Measurements from ENCODE around the gene TMEM170A. TPM values are rescaled to one million over a fixed set of nuclear protein-coding genes. Genes with fewer than 3 reads are reported as not detected.

Gene TMEM170A
- total RNA-seq, 1 experiment from 2014 or later: 45.6 TPM

GRCh38 chr16:75477680-75478473, 13.4 kb upstream of the TMEM170A start:
- TF ChIP-seq SMAD4 (CRISPR knock-in tag; IDR thresholded peaks at IDR 0.05) (no peak), JAZF1 (CRISPR knock-in tag; IDR thresholded peaks at IDR 0.05) (no peak), ZNF671 (CRISPR knock-in tag; IDR thresholded peaks at IDR 0.05) (no peak), ETV6 (CRISPR knock-in tag; IDR thresholded peaks at IDR 0.05) (no peak), CBFB (CRISPR knock-in tag; IDR thresholded peaks at IDR 0.05; ENCODE audit: low read depth) (no peak), JUN (CRISPR knock-in tag; IDR thresholded peaks at IDR 0.05) (no peak), GABPB1 (CRISPR knock-in tag; IDR thresholded peaks at IDR 0.05) (no peak), GTF2I (CRISPR knock-in tag; conservative IDR thresholded peaks at IDR 0.05) (no peak), EMX1 (CRISPR knock-in tag; IDR thresholded peaks at IDR 0.05) (no peak)
- TF ChIP-seq, protein P1, sequence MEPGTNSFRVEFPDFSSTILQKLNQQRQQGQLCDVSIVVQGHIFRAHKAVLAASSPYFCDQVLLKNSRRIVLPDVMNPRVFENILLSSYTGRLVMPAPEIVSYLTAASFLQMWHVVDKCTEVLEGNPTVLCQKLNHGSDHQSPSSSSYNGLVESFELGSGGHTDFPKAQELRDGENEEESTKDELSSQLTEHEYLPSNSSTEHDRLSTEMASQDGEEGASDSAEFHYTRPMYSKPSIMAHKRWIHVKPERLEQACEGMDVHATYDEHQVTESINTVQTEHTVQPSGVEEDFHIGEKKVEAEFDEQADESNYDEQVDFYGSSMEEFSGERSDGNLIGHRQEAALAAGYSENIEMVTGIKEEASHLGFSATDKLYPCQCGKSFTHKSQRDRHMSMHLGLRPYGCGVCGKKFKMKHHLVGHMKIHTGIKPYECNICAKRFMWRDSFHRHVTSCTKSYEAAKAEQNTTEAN (CRISPR knock-in tag; IDR thresholded peaks at IDR 0.05): no peak
- TF ChIP-seq, protein P2, sequence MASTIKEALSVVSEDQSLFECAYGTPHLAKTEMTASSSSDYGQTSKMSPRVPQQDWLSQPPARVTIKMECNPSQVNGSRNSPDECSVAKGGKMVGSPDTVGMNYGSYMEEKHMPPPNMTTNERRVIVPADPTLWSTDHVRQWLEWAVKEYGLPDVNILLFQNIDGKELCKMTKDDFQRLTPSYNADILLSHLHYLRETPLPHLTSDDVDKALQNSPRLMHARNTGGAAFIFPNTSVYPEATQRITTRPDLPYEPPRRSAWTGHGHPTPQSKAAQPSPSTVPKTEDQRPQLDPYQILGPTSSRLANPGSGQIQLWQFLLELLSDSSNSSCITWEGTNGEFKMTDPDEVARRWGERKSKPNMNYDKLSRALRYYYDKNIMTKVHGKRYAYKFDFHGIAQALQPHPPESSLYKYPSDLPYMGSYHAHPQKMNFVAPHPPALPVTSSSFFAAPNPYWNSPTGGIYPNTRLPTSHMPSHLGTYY (CRISPR knock-in tag; IDR thresholded peaks at IDR 0.05): no peak
- TF ChIP-seq, protein P3, sequence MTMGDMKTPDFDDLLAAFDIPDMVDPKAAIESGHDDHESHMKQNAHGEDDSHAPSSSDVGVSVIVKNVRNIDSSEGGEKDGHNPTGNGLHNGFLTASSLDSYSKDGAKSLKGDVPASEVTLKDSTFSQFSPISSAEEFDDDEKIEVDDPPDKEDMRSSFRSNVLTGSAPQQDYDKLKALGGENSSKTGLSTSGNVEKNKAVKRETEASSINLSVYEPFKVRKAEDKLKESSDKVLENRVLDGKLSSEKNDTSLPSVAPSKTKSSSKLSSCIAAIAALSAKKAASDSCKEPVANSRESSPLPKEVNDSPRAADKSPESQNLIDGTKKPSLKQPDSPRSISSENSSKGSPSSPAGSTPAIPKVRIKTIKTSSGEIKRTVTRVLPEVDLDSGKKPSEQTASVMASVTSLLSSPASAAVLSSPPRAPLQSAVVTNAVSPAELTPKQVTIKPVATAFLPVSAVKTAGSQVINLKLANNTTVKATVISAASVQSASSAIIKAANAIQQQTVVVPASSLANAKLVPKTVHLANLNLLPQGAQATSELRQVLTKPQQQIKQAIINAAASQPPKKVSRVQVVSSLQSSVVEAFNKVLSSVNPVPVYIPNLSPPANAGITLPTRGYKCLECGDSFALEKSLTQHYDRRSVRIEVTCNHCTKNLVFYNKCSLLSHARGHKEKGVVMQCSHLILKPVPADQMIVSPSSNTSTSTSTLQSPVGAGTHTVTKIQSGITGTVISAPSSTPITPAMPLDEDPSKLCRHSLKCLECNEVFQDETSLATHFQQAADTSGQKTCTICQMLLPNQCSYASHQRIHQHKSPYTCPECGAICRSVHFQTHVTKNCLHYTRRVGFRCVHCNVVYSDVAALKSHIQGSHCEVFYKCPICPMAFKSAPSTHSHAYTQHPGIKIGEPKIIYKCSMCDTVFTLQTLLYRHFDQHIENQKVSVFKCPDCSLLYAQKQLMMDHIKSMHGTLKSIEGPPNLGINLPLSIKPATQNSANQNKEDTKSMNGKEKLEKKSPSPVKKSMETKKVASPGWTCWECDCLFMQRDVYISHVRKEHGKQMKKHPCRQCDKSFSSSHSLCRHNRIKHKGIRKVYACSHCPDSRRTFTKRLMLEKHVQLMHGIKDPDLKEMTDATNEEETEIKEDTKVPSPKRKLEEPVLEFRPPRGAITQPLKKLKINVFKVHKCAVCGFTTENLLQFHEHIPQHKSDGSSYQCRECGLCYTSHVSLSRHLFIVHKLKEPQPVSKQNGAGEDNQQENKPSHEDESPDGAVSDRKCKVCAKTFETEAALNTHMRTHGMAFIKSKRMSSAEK (CRISPR knock-in tag; IDR thresholded peaks at IDR 0.05; ENCODE audit: borderline replicate concordance): no peak
- TF ChIP-seq, protein P4, sequence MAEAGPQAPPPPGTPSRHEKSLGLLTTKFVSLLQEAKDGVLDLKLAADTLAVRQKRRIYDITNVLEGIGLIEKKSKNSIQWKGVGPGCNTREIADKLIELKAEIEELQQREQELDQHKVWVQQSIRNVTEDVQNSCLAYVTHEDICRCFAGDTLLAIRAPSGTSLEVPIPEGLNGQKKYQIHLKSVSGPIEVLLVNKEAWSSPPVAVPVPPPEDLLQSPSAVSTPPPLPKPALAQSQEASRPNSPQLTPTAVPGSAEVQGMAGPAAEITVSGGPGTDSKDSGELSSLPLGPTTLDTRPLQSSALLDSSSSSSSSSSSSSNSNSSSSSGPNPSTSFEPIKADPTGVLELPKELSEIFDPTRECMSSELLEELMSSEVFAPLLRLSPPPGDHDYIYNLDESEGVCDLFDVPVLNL (CRISPR knock-in tag; IDR thresholded peaks at IDR 0.05; ENCODE audit: borderline replicate concordance, low read depth): no peak
- H3K4me1 Mint-ChIP-seq: peaks cover under 1% of the 10 kb centered on the region
- no peak for DNase-seq (ENCODE audit: low spot score)
- no peak for ATAC-seq
- no peak overlapping the region for H3K4me3 Mint-ChIP-seq
- H3K36me3 Mint-ChIP-seq: peaks cover 25% of the 10 kb centered on the region
- no peaks in the 10 kb centered on the region for H3K27me3 Mint-ChIP-seq (ENCODE audit: low read depth)
- H3K9me3 Mint-ChIP-seq: peaks cover 4% of the 10 kb centered on the region; the same call in 1 of the 2 replicates
- CTCF ChIA-PET: interaction anchor here (0.7 to 2.0 kb wide), 3 partner anchors 13 to 39 kb away, joined by 4 to 19 read pairs (median 7); partner anchors contain the start of gene TMEM170A
- POLR2A ChIA-PET: interaction anchor here (1.2 kb wide), 1 partner anchor 17 kb away, joined by 3 read pairs; the partner anchor contains the start of gene CHST6
- peak overlapping the region; percentile 62 for H3K27ac Mint-ChIP-seq

DNA sequence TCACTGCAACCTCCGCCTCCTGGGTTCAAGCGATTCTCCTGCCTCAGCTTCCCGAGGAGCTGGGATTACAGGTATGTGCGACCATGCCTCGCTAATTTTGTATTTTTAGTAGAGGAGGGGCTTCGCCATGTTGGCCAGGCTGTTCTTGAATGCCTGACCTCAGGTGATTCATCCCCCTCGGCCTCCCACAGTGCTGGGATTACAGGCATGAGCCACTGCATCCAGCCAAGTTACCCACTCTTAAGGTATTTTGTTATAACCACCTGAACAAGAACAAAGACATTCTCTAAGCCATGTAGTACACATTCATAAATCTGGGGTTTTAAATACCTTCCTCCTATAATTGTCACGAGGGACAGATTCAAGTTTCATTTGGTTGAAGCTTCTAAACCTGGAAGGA, 12.3 kb upstream of the TMEM170A start:
- Mint-ChIP-seq H3K4me3 (no peak overlapping the region), H3K36me3 (peaks cover 29% of the 10 kb centered on the region), H3K9me3 (peaks cover 6% of the 10 kb centered on the region; the same call in 1 of the 2 replicates), H3K27me3 (ENCODE audit: low read depth) (no peaks in the 10 kb centered on the region), H3K4me1 (peaks cover 11% of the 10 kb centered on the region), H3K27ac (peak overlapping the region; percentile 54; the same call in 1 of the 2 replicates)
- ATAC-seq: no peak
- ChIA-PET CTCF (interaction anchor here (0.7 to 2.0 kb wide), 3 partner anchors 12 to 41 kb away, joined by 4 to 19 read pairs (median 7); partner anchors contain the start of gene TMEM170A), POLR2A (interaction anchor here (0.6 to 1.2 kb wide), 2 partner anchors 40 to 43 kb away, joined by 3 to 4 read pairs; no protein-coding TSS in a partner anchor)
- no peak for TF ChIP-seq NFATC4 (CRISPR knock-in tag; IDR thresholded peaks at IDR 0.05)
- no peak for TF ChIP-seq ZNF416 (CRISPR knock-in tag; IDR thresholded peaks at IDR 0.05)
- no peak for DNase-seq (ENCODE audit: low spot score)

All from WTC11 (cell line).